ENCODE measurements around the gene HSD17B8.

The HSD17B8 gene

GRCh38 chr6:33201935-33202334 lies 2.5 kb upstream of the HSD17B8 start:
- no peak for TF ChIP-seq CTCF (IDR thresholded peaks at IDR 0.05; ENCODE audit: low read depth, low read length)
- peak overlapping the region; percentile 83 to 94 for H3K4me3 ChIP-seq (replicated peaks in 1 of 2; ENCODE audit: low read depth in 2 of 2, low read length in 2 of 2)
- no peak for DNase-seq (ENCODE audit: low read depth in 2 of 2)

DNA sequence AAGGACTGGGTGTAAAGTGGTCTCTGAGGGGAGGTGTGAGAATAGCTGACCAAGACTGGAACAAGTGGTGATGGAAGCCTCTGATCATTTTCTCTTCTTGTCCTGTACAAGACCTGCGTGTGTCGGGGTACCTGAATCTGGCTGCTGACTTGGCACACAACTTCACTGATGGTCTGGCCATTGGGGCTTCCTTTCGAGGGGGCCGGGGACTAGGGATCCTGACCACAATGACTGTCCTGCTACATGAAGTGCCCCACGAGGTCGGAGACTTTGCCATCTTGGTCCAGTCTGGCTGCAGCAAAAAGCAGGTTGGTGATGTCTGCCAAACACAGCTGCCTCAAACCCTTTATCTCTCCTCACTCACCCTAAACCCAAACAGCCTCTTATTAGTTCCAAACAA lies 1.7 kb upstream of the HSD17B8 start:
- H3K4me3 ChIP-seq (replicated peaks in 1 of 2; ENCODE audit: low read depth in 2 of 2, low read length in 2 of 2) = peak overlapping the region in 1 of 2 donors; percentile 94
- DNase-seq (ENCODE audit: low read depth in 2 of 2) = no peak
- no peak for TF ChIP-seq CTCF (IDR thresholded peaks at IDR 0.05; ENCODE audit: low read depth, low read length)

- DNase-seq (ENCODE audit: low read depth in 2 of 2) = no peak
- H3K4me3 ChIP-seq (replicated peaks in 1 of 2; ENCODE audit: low read depth in 2 of 2, low read length in 2 of 2) = no peak overlapping the region
- TF ChIP-seq CTCF (IDR thresholded peaks at IDR 0.05; ENCODE audit: low read depth, low read length) = no peak
These were observed 851 bp upstream of the HSD17B8 start for GRCh38 chr6:33203443-33204164.

DNA sequence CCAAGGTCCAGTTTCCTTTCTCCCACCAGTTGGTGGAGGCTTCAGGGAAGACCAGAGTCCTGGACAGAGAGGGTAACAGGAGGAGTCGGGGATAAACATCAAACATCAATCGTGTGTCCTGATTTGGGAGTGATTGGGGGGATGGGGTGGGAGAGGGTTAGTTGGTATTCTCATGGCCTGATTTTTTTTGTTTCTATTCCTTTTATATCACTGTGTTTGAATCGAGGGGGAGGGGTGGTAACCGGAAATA lies 365 bp upstream of the HSD17B8 start:
- no peak overlapping the region for H3K4me3 ChIP-seq (replicated peaks in 1 of 2; ENCODE audit: low read depth in 2 of 2, low read length in 2 of 2)
- TF ChIP-seq CTCF (IDR thresholded peaks at IDR 0.05; ENCODE audit: low read depth, low read length) = no peak
- DNase-seq (ENCODE audit: low read depth in 2 of 2) = no peak

GRCh38 chr6:33205191-33206026 lies 954 bp downstream of the HSD17B8 start:
- peak overlapping the region; percentile 65 to 79 for H3K4me3 ChIP-seq (replicated peaks in 1 of 2; ENCODE audit: low read depth in 2 of 2, low read length in 2 of 2)
- no peak for TF ChIP-seq CTCF (IDR thresholded peaks at IDR 0.05; ENCODE audit: low read depth, low read length)
- peak in 1 of 2 donors; percentile 71 for DNase-seq (ENCODE audit: low read depth in 2 of 2)

DNA sequence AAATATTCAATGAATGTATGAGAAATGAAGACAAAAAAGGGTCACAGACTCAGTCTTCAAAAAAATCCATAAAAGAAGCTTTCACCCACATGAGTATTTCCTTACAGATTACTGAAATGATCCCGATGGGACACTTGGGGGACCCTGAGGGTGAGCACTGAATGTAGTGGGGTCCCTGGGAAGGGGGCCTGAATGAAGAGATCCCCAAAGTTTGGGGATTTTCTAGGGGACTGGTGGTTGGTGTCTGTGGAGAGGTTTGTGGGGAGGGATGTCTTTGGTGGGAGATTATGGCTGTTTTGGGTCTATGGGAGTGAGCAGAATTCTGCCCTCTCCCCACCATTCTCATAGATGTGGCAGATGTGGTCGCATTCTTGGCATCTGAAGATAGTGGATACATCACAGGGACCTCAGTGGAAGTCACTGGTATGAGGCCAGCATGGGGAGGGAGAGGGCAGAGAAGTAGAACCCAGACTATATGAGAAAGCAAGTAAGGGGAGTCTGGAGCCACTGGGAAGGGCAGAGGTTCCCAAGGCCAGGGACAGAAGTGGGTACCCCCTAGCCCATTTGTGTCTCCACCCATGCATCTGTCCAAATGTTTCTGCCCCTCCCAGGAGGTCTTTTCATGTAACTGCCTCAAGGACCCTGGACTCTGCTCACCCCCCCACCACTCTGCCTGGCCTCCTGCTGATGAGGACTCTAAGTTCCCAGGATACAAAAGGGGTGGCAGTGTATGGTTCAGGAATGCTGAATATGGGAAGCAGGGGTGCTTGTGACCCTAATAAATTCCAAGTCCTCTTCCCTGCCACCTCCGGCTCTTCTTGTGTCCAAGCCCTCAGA lies 1.8 kb downstream of the HSD17B8 start:
- no peak for DNase-seq (ENCODE audit: low read depth in 2 of 2)
- no peak overlapping the region for H3K4me3 ChIP-seq (replicated peaks in 1 of 2; ENCODE audit: low read depth in 2 of 2, low read length in 2 of 2)
- TF ChIP-seq CTCF (IDR thresholded peaks at IDR 0.05; ENCODE audit: low read depth, low read length) = no peak

Data from cardiac fibroblast (primary cell).